HG03521 (cell line): ENCODE measurements around the gene ANTXR1.
A peak's percentile ranks its signal among the peaks of the same experiment; 100 is the strongest.

Experiments
- ATAC-seq: cut with Tn5 transposase; IDR thresholded peaks from one replicate; pipeline ENCODE4 v1.9.1; 2021; ENCODE audit warnings: mild to moderate bottlenecking, moderate library complexity; ENCODE audit not compliant: unreplicated experiment

The ANTXR1 gene

DNA sequence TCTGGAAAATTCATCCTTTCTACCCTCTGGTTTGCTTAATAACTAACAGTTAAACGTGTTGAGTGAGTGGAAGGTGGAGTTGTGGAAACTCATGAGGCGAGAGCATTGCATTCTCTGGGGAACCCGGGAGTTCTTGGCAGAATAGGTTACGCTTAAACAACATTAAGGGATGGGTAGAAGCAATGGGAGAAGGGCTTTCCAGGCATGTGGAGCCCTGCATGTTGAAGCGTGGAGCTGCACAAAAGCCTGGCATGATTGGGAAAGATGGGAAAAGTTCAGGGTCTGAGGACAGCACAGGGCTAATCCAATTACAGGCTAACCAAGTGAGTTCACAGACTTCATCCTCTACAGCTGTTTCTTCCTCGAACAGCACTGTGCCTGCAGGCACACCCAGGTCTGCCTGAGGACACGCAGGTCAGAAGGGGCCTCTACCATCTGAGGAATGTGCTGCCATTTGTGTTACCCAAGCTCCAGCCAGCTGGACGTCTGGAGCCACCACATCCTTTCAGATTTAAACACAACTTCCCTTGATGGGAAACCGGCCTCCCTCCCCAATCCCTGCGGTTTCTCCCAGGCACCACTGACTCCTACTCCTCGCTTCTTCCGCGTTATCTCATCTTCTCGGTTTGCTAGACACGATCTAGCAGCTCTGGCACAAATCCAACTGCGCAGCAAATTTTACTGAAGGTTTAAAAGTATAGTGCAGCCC lies 164.2 kb downstream of the ANTXR1 start:
- ATAC-seq: no peak

DNA sequence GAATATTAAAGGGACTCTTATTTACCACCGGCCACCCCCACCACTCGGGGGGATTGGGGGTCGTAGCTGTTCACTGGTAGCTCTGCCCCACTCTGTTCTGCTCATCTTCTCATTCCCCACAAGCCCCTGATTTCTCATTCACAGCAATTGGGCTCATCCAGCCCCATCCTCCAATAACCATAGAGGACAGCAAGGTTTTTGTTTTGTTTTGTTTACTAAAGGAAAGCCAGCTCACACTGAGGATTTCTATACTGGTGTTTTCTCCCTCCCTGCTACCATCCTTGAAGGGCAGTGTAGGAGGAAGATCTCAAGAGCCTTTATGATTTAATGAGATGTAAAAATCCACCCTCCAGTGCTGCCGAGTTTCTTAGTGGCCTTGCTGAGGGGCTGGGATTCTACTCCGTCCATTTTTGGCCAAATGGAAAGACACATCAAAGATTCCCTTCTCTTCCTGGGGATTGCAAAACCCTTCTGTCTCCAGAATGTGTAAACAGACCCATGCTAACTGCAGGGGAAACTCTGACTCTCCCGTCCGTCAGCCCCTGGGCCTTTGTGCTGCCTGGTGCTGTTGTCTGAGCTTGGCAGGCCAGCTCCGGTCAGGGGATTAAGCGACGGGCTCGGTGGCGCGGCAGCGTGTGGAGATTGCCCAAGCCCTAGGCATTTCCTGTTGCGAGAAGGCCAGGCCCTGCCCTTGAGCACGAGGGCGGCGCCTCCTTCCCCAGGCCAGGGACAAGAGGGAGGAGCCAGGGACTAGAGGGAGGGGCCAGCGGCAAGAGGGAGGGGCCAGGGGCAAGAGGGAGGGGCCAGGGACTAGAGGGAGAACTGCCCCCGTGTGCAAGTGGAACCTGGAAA lies 165.0 kb downstream of the ANTXR1 start:
- peak; percentile 74 for ATAC-seq

DNA sequence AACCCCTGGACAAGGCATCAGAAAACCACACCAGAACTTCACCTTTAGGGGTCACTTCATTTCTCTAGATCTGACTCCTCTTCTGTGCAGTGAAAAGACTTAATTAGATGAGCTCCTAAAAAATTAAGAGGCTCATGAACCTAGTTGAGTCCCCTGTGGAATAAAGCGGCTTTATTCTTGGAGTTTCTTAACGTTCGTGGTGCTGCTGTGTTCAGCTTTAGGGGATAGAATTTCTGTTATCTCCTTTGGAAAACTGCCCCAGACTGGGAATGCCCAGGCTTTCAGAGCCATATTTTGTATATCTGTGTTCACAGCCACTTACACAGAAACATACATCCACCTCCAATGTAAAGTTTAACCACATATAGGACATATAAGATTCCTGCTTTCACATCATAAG lies 165.8 kb downstream of the ANTXR1 start:
- no peak for ATAC-seq

DNA sequence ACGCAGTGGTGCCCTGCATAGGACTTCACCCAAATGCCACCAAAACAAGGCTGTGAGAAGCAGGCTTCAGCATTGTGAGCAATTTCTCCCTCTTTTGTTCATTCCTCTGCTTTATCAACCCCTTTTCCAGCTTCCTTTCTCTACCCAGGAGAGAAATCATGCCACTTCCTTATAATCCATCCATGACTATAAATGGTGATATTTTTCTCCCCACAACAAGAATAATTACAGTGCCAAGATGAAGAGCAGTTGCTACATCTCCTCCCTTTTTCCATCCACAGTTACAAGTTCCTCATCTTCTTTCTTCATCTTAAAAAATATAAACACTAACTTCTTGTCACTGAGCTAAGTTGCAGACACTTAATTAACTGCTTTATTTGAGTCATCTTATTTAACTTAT lies 167.2 kb downstream of the ANTXR1 start:
- ATAC-seq: no peak

DNA sequence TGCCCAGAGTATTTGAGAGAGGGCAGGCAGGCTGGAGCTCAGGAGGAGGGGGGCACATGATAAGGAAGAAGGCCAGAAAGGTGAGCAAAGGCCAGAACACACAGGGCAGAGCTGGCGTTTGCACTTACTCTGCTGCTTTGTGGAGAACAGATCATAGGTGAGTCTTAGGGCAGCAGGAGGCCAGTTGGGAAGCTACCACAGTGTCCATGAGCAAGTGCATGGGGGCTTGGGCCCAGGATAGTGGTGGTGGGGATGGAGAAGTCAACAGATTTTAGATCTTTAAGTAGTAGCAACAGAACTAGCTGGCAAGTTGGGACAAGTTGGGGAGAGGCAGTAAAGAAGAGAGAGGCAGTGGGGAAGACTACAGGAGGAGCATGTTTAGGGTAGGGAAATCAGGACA lies 168.0 kb downstream of the ANTXR1 start:
- no peak for ATAC-seq

DNA sequence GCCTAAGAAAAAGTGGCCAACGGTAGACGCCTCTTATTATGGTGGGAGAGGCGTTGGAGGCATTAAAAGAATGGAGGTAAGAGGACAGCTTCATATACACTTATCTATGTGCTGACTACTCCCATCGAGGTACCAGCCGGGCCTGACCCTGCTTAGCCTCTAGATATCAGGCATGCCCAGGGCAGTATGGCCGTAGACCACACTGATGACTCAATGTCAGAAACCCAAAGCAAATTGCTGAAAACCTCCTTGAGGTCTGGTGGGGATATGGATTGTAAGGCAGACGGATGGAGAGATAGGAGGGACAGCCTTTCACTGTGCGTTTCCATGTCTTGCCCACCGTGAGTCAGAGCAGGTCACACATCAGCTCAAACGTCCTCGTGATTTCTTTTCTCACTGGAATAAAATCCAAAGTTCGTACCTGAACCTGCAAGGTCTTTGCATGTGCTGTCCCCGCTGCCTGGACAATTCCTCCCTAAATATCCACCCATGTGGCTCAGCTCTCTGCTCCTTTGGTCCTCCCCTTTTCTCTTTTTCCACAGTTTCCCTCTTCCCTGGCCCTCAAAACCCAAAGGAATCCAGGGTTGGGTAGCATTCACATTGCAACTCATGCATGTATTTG lies 168.9 kb downstream of the ANTXR1 start:
- ATAC-seq: no peak

DNA sequence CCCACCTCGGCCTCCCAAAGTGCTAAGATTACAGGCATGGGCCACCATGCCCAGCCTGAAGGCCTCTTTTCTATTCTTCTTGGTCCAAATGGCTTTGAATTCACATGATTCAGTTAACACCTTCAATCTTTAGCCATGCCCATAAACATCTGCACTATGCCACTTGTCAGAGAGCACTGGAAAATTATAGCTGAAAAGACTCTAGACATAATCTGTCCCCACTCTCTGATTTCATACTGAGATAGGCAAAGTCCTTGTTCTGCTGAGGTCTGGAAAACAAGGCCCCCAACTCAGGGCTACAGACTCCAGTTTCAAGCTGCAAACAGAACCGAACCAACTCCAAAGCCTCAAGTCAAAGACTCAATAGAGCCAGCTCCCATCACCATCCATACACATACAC lies 170.7 kb downstream of the ANTXR1 start:
- ATAC-seq: no peak

DNA sequence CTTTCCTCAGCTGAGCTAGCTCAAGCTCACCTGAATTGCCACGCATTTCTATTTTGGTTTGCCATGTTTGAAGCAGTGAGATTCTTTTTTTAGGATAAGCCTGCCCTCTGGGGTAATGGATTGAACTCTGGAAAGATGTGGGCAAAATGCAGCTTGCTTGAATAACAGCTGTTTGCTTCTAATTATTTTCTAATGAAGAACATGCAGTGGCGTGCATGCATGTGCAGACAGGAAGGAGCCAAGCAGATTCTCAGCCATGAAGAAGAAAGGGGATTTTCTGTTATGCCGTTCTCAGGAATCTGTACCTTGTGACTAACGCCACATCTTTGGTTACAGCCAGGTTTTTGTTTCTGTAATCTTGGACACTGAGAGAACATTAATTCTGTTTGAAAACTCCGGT lies 171.2 kb downstream of the ANTXR1 start:
- ATAC-seq: no peak

DNA sequence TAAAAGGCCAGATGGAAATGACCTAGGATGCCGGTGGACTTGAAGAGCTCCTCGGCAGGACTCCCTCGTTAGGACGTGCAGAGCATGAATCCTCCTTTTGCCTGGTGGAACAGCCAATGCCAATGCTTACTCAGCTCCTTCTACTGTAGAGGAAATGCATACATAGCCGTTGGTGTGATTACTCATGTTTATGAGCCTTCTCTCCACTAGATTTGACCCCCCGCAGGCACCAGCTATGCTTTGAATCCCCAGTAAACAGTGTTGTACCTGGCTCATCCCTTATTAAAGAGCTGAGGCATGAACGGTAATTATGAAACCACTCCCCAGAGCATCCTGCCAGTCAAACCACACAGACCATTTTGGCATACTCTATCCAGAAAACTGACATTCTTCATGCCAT lies 172.8 kb downstream of the ANTXR1 start:
- ATAC-seq: no peak

DNA sequence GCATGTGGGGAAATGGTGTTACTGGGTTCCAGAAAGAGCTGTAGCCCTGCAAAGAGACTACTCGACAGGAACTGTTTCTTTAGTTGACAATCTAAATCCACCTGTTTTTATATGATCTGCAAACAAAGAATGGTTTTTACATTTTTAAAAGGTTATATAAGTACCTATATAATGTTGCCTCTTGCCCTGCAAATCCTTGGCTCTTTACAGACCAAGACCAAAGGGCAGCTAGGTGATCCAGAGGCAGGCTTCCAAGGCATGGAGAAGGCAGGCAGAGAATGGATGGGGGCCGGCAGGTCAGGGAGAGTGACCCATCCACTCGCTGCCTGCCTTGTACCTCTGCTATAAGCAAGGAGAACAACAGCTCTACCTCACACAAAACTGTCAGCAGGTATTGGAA lies 173.6 kb downstream of the ANTXR1 start:
- ATAC-seq: no peak

DNA sequence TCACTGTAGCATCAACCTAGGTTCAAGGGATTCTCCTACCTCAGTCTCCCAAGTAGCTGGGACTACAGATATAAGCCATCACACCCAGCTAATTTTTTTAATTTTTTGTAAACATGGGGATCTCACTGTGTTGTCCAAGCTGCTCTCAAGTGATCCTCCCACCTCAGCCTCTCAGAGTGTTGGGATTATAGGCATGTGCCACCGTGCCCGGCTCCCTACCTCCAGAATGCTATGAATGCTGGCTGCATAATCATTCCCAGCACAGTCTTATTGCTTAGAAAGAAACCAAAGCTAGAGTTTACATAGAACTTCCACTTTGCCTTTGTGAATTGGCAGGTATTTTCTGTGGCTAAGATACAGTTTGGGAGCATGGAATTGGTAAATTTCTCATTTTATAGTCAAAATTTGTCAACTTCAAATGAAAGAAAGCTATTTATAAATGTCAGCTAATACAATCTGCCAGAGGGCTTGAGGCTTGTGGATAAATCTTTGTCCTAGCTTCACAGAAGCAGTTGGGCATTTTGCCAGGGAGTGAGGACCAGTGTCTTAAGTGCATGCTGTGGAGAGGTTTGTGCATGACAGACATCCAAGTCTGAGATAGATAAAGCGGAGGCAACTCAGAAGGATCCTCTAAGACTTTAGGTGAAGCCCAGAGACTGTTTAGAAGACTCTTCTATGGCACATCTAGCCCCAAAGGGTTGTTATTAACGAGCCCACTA lies 175.4 kb downstream of the ANTXR1 start:
- ATAC-seq: no peak

DNA sequence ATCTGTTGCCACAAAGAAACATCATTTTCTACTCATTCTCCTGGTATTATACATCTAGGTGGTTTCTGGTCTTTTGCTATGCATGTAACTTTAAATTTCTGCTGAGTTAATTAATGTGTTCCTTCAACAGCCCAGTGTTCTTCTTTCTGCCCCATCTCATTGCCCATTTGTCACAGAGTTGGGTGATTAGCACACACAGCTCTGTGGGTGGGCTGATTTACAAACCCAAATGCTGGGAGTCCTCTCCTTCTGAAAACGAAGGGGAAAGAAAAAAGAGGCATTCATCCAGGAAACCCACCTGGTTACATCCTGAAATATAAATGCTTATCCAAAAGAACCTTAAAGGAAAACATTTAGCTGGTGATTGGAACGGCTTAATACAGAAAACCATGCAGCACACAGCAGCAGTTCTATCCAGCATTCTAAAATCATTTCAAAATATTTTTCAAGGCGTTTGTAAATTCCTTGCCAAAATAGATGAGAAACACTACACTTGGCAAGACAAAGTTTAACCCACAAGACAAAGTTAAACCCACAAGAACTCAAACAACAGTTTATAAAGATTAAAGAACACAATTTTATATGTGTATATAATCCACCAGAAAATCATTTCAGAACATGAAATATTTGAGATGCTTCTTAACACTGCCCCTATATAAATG lies 177.9 kb downstream of the ANTXR1 start:
- no peak for ATAC-seq

DNA sequence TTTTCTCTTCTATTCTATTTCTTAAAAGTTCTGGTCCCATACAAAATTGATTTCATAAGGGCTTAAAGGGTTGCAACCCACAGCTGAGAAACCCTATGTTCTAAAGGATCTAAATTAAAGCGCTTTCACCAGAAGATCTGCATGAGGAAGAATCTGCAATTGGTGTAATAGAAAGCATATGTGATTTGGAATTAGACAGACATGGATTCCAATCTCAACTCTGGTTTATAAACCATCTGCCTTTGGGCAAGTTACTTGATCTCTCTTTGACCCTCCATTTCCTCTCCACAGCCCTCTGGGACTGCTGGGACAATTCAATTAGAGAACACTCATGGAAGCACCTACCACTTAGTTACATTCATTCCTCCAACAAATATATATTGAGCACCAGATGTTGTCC lies 178.7 kb downstream of the ANTXR1 start:
- ATAC-seq: no peak

DNA sequence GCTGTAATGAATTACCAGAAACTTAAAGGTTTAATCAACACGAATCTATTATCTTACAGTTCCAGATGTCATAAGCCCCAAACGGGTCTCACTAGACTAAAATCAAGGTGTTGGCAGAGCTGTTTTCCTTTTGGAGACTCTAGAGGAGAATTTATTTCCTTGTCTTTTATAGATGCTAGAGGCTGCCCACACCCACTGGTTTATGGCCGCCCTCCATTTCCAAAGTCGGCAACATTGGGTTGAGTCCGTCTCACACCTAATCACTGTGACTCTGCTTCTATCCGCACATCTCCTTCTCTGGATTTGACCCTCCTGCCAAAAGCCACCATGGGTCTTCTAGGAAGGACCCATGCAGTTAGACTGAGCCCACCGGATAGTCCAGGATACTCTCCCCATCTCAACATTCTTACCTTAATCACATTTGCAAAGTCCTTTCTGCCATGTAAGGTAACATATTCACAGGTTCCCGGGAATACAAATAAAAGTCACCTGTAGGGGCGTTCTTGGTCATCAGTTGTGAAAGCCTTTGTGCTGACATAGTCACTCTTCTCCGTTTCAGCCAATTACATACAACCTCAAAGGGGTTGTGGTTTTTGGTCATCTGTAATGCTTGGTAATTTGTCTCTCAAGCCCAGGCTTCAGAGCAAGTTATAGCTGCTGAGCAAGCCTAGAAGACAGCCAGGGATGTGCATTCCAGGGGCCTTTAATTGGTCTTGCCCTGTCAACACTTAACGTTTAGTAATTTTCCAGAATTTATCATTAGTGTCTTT lies 179.4 kb downstream of the ANTXR1 start:
- no peak for ATAC-seq

DNA sequence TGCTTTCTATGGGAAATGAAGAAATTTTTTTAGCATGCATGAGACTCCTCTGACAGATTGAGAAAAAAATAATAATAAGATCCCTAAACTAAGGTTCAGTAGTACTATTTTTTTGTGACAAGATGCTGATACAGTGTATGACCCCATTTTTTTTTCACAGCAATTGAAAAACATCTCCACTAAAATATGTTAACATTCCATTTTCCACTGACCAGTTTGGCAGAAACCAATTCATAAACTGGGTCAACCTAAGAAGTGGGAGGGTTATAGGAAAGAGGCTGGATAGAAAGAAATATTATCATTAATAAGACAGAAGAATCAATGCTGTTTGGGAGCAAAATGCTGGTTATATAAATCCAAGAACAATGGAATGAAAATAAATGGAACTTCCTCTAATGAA lies 182.7 kb downstream of the ANTXR1 start:
- no peak for ATAC-seq

DNA sequence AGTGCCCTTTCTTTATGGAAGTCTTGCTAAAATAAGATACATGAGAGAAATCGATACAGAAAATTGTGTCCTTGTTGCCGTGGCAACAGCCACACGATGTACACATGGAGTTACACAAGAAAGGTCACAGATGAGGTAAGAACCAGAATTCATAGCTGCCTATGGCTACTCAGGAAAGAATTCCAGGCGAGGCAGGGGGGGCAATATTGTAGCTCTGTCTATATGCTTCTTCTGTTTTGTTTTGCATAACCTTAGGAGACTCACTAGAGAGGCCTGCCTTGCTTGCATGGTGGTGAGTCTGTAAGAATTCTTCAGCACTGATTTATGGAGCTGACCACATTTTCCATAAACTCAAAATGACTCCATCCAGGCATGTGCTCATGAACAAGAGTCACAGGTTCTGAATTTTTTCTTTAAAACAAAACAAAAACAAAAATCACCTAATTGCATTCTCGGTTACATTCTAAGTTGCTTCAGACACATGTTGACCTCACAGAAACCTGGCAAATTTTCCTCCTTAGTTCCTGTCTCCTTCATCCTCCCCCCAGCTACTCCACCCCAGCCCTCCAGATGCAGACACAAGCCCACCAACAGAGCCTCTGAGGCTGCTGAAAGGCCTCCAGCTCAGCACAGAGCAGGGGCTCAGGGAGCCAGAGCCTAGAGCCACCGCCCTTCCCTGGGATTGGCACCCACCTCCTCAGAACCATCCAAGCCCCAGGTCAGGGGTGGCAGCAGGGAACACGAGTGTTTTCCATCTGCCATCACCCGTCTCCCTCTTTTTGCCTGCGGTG lies 183.5 kb downstream of the ANTXR1 start:
- no peak for ATAC-seq

DNA sequence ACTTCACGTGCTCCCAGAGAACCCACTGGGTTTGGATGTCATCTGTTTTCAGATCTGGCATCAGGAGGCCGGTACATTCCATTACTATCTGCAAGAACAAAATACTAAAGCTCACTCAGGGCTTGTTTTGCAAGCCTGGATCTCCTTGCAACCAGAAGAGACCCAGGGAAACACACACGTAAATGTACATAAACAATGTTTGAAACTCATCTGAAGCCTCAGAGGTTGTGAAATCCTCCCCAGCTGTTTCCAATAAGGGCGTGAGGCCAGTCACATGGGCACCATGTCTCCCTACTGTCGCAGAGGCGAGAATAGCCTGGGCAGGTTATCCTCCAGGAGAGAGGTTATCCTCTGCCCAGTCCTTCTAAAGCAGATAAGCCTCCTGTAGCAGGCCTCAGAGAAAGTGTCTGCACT lies 187.1 kb downstream of the ANTXR1 start:
- no peak for ATAC-seq

DNA sequence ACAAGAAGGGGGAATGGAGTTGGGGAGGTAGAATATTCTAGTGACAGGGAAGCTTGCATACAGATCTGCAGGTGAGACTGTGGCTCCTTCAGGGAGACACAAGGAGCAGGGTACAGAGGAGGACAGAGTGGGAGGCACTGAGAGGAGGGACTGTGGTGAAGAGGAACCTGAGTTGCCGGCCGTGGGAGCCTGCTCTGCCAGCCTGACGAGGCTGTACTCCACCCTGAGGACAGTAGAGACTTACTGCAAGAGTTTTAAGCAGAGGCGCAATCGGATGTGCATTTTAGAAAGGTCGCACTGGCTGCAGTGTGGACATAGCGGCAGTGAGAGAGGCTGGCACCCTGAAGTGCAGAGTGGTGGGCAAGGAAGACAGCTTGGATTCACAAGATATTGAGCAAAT lies 188.3 kb downstream of the ANTXR1 start:
- ATAC-seq: no peak

DNA sequence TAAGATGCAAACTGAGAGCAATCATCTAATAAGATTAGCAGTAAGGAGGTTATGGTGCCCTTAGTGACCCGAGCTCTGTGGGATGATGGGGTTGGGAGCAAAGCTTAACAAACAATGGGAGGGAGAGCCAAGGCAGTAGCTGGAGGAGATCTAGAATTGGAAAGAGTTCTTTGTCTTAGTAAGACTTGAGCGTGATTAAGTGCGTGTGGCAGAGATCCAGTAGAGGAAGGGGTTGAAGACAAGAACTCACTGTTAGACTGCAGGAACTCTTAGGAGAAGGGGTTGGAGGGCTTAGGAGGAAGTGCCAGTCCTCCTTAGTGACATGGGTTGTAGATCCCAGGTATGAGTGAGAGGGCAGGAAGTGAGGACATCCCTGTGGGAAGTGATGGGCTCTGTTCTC lies 189.3 kb downstream of the ANTXR1 start:
- no peak for ATAC-seq
